ENCODE data around the gene DIO3. TPM values are rescaled to one million over a fixed set of nuclear protein-coding genes. Genes with fewer than 3 reads are reported as not detected.

DIO3 gene
- total and polyA plus RNA-seq, 4 donors: 0.35 to 1.3 (median 0.38) TPM

GRCh38 chr14:101601606-101602465 is 40.5 kb downstream of the DIO3 start:
- 90% methylated on average over 35 of the region's 35 CpGs for WGBS (ENCODE audit: insufficient coverage)
- Histone ChIP-seq H3K9me3 (ENCODE audit: control insufficient read depth, insufficient read depth, low read length) (no peaks in the 10 kb centered on the region), H3K27me3 (ENCODE audit: control insufficient read depth, insufficient read depth, low read length) (no peaks in the 10 kb centered on the region), H3K4me3 (ENCODE audit: low read depth, low read length) (no peak overlapping the region), H3K27ac (ENCODE audit: low read depth, low read length) (no peak overlapping the region), H3K4me1 (ENCODE audit: control insufficient read depth, insufficient read depth, low read length) (no peaks in the 10 kb centered on the region), H3K36me3 (ENCODE audit: control insufficient read depth, insufficient read depth, low read length) (no peaks in the 10 kb centered on the region)
- DNase-seq (ENCODE audit: low read depth in 4 of 6, low spot score in 6 of 6): no peak

- no peaks in the 10 kb centered on the region for H3K27me3 ChIP-seq (ENCODE audit: control insufficient read depth, insufficient read depth, low read length)
- WGBS (ENCODE audit: insufficient coverage): 94% methylated on average over 12 of the region's 12 CpGs
- H3K4me3 ChIP-seq (ENCODE audit: low read depth, low read length): no peak overlapping the region
- DNase-seq (ENCODE audit: low read depth in 4 of 6, low spot score in 6 of 6): no peak
- no peaks in the 10 kb centered on the region for H3K4me1 ChIP-seq (ENCODE audit: control insufficient read depth, insufficient read depth, low read length)
- H3K27ac ChIP-seq (ENCODE audit: low read depth, low read length): no peak overlapping the region
- no peaks in the 10 kb centered on the region for H3K9me3 ChIP-seq (ENCODE audit: control insufficient read depth, insufficient read depth, low read length)
- H3K36me3 ChIP-seq (ENCODE audit: control insufficient read depth, insufficient read depth, low read length): no peaks in the 10 kb centered on the region
These were observed 41.2 kb downstream of the DIO3 start for GRCh38 chr14:101602466-101602840.

- H3K27ac ChIP-seq (ENCODE audit: low read depth, low read length): no peak overlapping the region
- no peaks in the 10 kb centered on the region for H3K36me3 ChIP-seq (ENCODE audit: control insufficient read depth, insufficient read depth, low read length)
- no peaks in the 10 kb centered on the region for H3K4me1 ChIP-seq (ENCODE audit: control insufficient read depth, insufficient read depth, low read length)
- no peak for DNase-seq (ENCODE audit: low read depth in 4 of 6, low spot score in 6 of 6)
- H3K9me3 ChIP-seq (ENCODE audit: control insufficient read depth, insufficient read depth, low read length): no peaks in the 10 kb centered on the region
- H3K4me3 ChIP-seq (ENCODE audit: low read depth, low read length): no peak overlapping the region
- no peaks in the 10 kb centered on the region for H3K27me3 ChIP-seq (ENCODE audit: control insufficient read depth, insufficient read depth, low read length)
- WGBS (ENCODE audit: insufficient coverage): 94% methylated on average over 8 of the region's 8 CpGs
These were observed 41.8 kb downstream of the DIO3 start for GRCh38 chr14:101603096-101603495.

- Histone ChIP-seq H3K27me3 (ENCODE audit: control insufficient read depth, insufficient read depth, low read length) (no peaks in the 10 kb centered on the region), H3K4me1 (ENCODE audit: control insufficient read depth, insufficient read depth, low read length) (no peaks in the 10 kb centered on the region)
- WGBS (ENCODE audit: insufficient coverage): 89% methylated on average over 4 of the region's 9 CpGs
These were observed 43.1 kb downstream of the DIO3 start for GRCh38 chr14:101604228-101604934.

GRCh38 chr14:101604935-101605780 is 43.9 kb downstream of the DIO3 start:
- Histone ChIP-seq H3K27me3 (ENCODE audit: control insufficient read depth, insufficient read depth, low read length) (no peaks in the 10 kb centered on the region), H3K9me3 (ENCODE audit: control insufficient read depth, insufficient read depth, low read length) (no peaks in the 10 kb centered on the region), H3K36me3 (ENCODE audit: control insufficient read depth, insufficient read depth, low read length) (no peaks in the 10 kb centered on the region), H3K27ac (ENCODE audit: low read depth, low read length) (no peak overlapping the region), H3K4me3 (ENCODE audit: low read depth, low read length) (no peak overlapping the region), H3K4me1 (ENCODE audit: control insufficient read depth, insufficient read depth, low read length) (no peaks in the 10 kb centered on the region)
- DNase-seq (ENCODE audit: low read depth in 4 of 6, low spot score in 6 of 6): no peak
- 91% methylated on average over 11 of the region's 11 CpGs for WGBS (ENCODE audit: insufficient coverage)

More at GRCh38 chr14:101604228-101604934, 43.1 kb downstream of the DIO3 start:
- H3K27ac ChIP-seq (ENCODE audit: low read depth, low read length): no peak overlapping the region
- no peak overlapping the region for H3K4me3 ChIP-seq (ENCODE audit: low read depth, low read length)
- H3K36me3 ChIP-seq (ENCODE audit: control insufficient read depth, insufficient read depth, low read length): no peaks in the 10 kb centered on the region
- no peaks in the 10 kb centered on the region for H3K9me3 ChIP-seq (ENCODE audit: control insufficient read depth, insufficient read depth, low read length)
- DNase-seq (ENCODE audit: low read depth in 4 of 6, low spot score in 6 of 6): no peak

- Histone ChIP-seq H3K9me3 (ENCODE audit: control insufficient read depth, insufficient read depth, low read length) (no peaks in the 10 kb centered on the region), H3K27me3 (ENCODE audit: control insufficient read depth, insufficient read depth, low read length) (no peaks in the 10 kb centered on the region), H3K27ac (ENCODE audit: low read depth, low read length) (no peak overlapping the region), H3K4me3 (ENCODE audit: low read depth, low read length) (no peak overlapping the region), H3K4me1 (ENCODE audit: control insufficient read depth, insufficient read depth, low read length) (no peaks in the 10 kb centered on the region), H3K36me3 (ENCODE audit: control insufficient read depth, insufficient read depth, low read length) (no peaks in the 10 kb centered on the region)
- 100% methylated on average over 1 of the region's 4 CpGs for WGBS (ENCODE audit: insufficient coverage)
- DNase-seq (ENCODE audit: low read depth in 4 of 6, low spot score in 6 of 6): no peak
These were observed 44.5 kb downstream of the DIO3 start for GRCh38 chr14:101605836-101606235.

Other genes with a start within 250 kb of the DIO3 start
- gene PPP2R5C, start 200.2 kb downstream of the DIO3 start, total RNA-seq: 100 to 1,000 TPM; 121 to 136 TPM
- 100 to 1,000 TPM; 104 to 124 TPM for gene PPP2R5C, start 200.2 kb downstream of the DIO3 start, polyA plus RNA-seq (ENCODE audit: insufficient read length in 2 of 2)